NCI-H82 treated with DMSO at 0.1 percent for 48 hours (cell line): ENCODE measurements around the gene PDCD6IP.
"Not testable (repeated sequence)": the region's sequence is repeated elsewhere in the genome, so short reads cannot be mapped to it uniquely, and the experiment has no call there.

Experiments
- DNase-seq: peaks from one replicate; lab custom pipeline; 2025; ENCODE audit not compliant: unreplicated experiment; lab: John Stamatoyannopoulos, UW

The PDCD6IP gene

GRCh38 chr3:33848624-33849347 lies 50.4 kb downstream of the PDCD6IP start:
- no peak for DNase-seq

DNA sequence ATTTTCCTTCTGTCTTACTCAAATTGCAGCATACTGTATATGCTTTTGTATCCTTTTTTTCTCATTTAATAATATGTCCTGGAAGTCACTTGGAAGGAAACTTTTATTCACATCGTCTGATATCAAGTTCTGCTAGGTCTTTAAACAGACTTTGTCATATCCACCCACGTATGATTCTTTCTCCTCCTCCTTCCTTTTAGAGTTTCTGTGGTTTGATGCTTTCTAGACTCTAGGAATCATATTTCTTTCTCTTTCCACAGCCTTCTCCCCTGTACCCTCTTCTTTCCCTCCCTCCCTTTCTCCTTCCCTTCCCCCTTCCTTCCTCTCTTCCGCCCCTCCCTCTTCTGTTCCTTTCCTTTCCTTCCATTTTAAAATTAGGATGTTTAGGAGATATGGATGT lies 52.2 kb downstream of the PDCD6IP start:
- not testable (repeated sequence) for DNase-seq

DNA sequence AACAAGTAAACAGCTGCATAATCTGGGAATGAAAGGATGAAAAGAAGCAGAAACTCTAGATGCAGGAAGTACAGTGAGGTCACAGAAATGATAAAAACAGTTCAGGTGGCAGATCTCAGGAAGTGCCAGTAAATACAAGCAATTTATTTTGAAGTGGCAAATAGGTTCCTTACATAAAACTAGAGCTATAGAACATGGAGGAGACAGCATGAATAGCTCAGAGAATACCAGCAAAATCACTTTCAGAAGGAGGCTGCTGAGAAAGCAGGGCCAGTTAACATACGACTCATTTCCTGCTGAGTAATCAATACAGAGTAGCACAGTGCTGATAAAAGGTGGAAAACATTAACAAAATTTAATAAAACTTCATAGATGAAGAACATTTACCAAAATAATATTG lies 57.0 kb downstream of the PDCD6IP start:
- not testable (repeated sequence) for DNase-seq

- DNase-seq = no peak
Observed at GRCh38 chr3:33855884-33856546, 57.6 kb downstream of the PDCD6IP start.

DNA sequence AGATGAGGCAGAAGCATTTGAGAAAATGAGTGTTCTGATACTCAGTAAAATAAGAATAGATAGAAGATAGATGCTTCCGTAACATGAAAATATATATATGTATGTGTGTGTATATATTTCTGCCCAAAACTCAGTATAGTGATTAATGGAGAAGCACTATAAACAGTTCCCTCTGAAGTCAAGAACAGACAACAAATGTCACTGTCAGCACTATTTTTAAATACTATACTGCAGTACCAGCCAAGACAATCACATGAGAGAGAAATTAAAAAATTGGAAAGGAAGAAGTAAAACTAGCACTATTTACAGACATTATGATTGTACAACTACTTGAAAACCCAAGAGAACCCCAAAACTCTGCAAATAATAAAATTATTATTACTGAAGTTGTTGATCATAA lies 59.3 kb downstream of the PDCD6IP start:
- DNase-seq = not testable (repeated sequence)

- no peak for DNase-seq
Observed at GRCh38 chr3:33858131-33858530, 59.7 kb downstream of the PDCD6IP start.

DNA sequence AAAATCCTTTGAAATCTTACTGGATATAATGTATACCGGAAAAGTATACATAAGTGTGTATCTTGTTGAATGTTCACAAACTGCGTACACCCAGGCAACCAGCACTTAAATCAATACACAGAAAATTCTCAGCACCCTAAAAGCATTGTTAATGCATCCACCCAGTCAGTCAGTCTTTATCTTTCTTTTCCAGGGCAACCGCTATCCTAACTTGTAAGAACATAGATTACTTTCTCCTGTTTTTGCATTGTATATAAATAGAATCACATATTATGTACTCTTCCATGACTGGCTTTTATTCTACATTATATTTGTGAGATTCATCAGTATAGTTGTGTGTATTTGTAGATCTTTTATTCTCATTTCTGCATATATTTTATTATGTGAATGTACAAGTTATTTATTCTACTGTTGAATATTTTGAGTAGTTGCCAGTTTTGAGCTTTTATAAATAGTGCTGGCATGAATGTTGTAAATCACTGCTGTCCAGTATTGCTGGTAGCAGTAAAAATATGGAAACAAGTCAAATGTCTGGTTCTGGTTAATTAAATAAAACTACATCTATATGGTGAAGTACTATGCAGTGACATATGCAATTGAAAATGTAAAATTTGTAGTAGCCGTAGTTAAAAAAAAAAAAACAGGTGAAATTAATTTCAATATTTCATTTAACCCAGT lies 62.1 kb downstream of the PDCD6IP start:
- DNase-seq = no peak

DNA sequence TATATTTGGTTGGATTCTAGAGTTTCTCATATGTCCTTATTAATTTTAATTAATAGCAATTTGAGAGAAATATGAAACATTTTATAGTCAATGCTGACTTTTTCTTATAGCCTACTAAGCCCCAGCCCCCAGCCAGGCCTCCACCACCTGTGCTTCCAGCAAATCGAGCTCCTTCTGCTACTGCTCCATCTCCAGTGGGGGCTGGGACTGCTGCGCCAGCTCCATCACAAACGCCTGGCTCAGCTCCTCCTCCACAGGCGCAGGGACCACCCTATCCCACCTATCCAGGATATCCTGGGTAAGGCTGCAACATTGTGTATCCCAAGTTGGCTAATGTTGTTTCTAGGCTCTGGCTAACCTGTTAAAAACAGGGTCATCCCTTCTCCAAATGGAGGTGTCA lies 66.7 kb downstream of the PDCD6IP start:
- DNase-seq = no peak

DNA sequence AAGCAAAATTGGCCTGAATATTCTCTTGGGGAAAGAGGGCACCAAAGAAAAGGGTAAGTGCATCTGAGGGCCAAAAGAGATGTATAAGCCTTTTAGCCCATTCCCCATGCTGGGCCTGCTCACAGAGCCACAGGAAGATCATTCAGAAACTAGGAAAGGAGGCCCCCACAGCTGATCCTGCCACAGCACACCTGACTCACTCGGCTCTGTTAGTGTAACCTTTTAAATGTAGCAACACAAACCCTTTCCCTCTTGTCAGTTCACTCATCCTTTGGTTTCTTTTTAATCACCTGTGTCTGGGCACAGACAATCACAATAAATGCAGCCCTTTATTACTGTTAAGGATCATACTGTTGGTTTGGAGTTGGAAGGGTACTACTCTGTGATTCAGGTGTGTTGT lies 69.9 kb downstream of the PDCD6IP start:
- no peak for DNase-seq

GRCh38 chr3:33869977-33870376 lies 71.5 kb downstream of the PDCD6IP start:
- DNase-seq = no peak

DNA sequence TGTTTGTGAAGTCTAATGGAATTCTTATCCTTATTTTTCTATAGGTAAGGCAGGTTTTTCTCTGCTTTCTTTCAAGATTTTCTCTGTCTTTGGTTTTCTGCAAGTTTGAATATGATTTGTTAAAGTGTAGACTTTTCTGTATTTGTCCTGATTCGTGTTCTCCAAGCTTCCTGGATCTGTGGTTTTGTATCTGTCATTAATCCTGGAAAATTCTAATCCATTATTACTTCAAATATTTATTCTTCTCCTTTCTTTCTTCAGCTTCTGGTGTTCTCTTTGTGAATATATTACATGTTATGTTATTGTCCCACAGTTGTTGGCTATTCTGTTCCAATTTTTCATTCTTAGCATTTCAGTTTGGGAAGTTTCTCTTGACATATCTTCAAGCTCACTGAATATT lies 76.4 kb downstream of the PDCD6IP start:
- no peak for DNase-seq

- DNase-seq = no peak
Observed at GRCh38 chr3:33875680-33876079, 77.2 kb downstream of the PDCD6IP start.

DNA sequence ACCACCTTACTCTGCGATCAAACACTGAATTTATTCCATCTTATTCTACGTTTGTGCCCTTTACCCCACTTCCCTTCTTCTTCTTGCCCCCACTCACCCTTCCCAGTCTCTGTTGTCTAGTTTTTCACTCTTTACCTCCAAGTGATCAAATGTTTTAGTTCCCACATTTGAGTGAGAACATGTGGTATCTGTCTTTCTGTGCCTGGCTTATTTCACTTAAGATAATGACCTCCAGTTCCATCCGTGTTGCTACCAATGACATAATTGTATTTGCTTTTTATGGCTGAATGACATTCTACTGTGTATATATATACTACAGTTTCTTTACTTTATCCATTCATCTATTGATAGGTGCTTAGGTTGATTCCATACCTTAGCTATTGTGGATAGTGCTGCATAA lies 78.8 kb downstream of the PDCD6IP start:
- DNase-seq = no peak

GRCh38 chr3:33879540-33879939 lies 81.1 kb downstream of the PDCD6IP start:
- no peak for DNase-seq

DNA sequence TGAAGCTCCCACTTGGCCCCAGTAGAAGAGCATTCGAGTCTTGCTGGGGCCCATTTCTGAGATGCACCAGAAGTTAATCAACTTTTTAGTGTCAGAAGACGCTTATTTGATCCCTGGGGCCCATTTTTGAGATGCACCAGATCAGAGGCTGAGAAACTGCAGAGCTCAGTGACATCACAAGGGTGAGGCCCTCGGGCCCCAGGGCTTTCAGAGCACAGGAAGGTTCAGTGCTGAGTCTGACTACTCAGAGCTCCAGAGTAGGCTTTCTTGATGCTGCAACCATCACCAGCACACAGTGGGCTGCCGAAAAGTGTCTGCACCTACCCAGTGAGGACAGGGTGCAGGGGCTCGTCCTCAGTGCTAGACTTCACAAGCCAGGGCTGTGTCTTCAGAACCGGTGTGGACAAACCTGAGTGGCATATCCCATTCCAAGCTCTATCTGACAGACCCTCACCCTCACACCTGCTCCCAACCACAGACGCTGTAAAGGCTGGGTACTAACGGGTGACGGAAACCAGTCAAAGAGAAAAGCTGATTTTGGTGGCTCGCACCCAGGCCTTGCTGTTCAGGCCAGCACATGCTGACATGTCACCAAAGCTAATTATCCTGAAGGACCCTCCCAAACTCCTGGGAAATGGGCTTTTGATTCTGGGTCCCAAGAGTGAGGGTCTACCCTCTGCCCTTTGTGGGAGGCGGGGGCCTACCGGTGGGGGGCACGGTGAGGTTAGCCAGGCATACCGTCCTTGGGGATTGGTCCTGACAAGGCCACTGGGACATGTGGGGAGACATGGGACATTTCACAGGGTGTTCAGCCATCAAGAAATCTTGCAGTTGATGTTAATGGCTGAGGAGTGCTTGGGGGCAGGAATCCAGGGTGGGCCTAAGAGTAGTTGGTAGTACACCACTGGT lies 83.0 kb downstream of the PDCD6IP start:
- no peak for DNase-seq

- DNase-seq = no peak
Observed at GRCh38 chr3:33882296-33882695, 83.9 kb downstream of the PDCD6IP start.

DNA sequence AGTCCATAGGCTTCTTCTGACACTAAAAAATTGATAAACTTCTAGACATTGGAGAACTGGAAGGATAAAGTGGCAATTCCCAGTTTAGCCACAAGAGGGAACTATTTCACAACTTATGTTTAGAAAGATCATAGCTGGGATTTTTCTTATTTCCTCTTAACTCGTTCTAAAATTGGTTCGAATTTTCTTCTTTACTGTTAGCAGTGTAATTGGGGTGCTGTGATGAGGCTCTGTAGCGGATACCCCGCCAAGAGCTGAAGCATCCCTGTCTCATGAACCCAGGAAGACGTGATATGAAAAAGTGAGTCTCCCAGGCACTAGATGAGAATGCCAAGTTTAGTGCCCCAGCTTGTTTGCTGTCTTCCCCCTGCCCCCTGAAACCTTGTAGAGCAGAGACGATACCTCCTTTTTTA lies 85.1 kb downstream of the PDCD6IP start:
- no peak for DNase-seq

DNA sequence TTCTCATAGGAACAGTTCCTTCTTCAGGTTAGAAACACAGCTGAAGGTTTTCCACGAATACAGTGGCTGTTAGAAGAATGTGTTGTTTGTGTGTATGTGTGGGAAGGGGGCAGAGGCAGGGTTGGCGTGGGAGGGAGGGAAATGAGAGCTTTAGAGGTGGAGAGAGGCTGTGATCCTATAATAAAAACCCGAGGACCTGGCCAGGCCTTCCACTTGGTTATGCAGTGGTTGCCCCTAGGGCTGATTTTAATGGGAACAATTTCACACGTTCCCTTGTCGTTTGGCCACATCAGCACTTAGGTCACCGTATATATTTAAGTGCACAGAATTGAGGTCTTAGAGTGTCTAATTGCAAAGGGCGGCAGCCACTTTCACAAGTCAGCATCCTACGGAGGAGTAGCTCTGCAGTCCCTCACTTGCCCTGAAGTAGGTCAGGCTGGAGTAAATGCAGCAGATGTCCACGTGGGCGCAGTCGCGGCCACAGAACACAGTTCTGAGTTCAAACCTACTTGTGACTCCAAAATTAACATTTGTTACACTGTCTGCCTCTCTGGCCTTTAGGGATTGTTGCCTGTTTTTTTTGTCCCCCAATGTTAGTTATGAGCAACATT lies 85.6 kb downstream of the PDCD6IP start:
- DNase-seq = no peak

DNA sequence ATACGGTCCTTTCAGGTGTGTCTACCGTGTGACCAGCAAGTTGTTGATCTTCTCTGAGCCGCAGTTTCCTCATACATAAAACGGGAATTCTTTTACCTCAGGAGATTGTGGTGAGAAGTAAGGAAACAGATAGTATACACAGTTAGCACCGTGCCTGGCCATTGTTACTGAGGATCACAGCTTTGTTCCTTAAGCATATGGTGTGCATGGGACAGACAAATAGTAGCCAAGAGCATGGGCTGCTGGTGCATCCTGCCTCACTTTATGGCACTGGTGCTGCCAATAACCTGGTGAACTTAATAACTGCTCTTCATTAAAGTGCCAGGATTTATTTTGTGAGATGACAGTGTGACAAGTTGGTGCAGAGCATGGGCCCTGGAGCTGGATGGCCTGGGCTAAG lies 86.3 kb downstream of the PDCD6IP start:
- no peak for DNase-seq

- no peak for DNase-seq
Observed at GRCh38 chr3:33885496-33885895, 87.1 kb downstream of the PDCD6IP start.

- DNase-seq = no peak
Observed at GRCh38 chr3:33886015-33886414, 87.6 kb downstream of the PDCD6IP start.
